ENCODE measurements around the gene PHF2.

Gene PHF2

GRCh38 chr9:93603011-93603410 is 26.6 kb downstream of the PHF2 start:
- DNase-seq = no peak

- DNase-seq = no peak
Measured at GRCh38 chr9:93603906-93604326, 27.5 kb downstream of the PHF2 start.

GRCh38 chr9:93606187-93606586 is 29.8 kb downstream of the PHF2 start:
- DNase-seq = no peak

GRCh38 chr9:93610206-93610605 is 33.8 kb downstream of the PHF2 start:
- no peak for DNase-seq

- no peak for DNase-seq
Measured at GRCh38 chr9:93612052-93612795, 35.8 kb downstream of the PHF2 start.

- no peak for DNase-seq
Measured at GRCh38 chr9:93612796-93613154, 36.4 kb downstream of the PHF2 start.

- DNase-seq = no peak
Measured at GRCh38 chr9:93613174-93613573, 36.8 kb downstream of the PHF2 start.

GRCh38 chr9:93613791-93614190 is 37.4 kb downstream of the PHF2 start:
- no peak for DNase-seq

- DNase-seq = no peak
Measured at GRCh38 chr9:93614830-93615468, 38.6 kb downstream of the PHF2 start.

- no peak for DNase-seq
Measured at GRCh38 chr9:93616044-93616443, 39.7 kb downstream of the PHF2 start.

GRCh38 chr9:93617273-93617672 is 40.9 kb downstream of the PHF2 start:
- no peak for DNase-seq

- DNase-seq = no peak
Measured at GRCh38 chr9:93619272-93619775, 42.9 kb downstream of the PHF2 start.

GRCh38 chr9:93620041-93620506 is 43.7 kb downstream of the PHF2 start:
- no peak for DNase-seq

- DNase-seq = peak; percentile 63
Measured at GRCh38 chr9:93620881-93621820, 44.8 kb downstream of the PHF2 start.

- no peak for DNase-seq
Measured at GRCh38 chr9:93621922-93622321, 45.5 kb downstream of the PHF2 start.

- no peak for DNase-seq
Measured at GRCh38 chr9:93622691-93623090, 46.3 kb downstream of the PHF2 start.

- no peak for DNase-seq
Measured at GRCh38 chr9:93623753-93624152, 47.4 kb downstream of the PHF2 start.

- no peak for DNase-seq
Measured at GRCh38 chr9:93624431-93624834, 48.0 kb downstream of the PHF2 start.

- no peak for DNase-seq
Measured at GRCh38 chr9:93624977-93625376, 48.6 kb downstream of the PHF2 start.

GRCh38 chr9:93629920-93630319 is 53.5 kb downstream of the PHF2 start:
- DNase-seq = no peak

- DNase-seq = no peak
Measured at GRCh38 chr9:93630806-93631411, 54.5 kb downstream of the PHF2 start.

- DNase-seq = no peak
Measured at GRCh38 chr9:93633492-93634221, 57.3 kb downstream of the PHF2 start.

Data from NCI-H1092 treated with DMSO at 0.1 percent for 48 hours (cell line).